GM18909 (cell line): ENCODE data around the gene PINLYP.
A peak's percentile ranks its signal among the peaks of the same experiment; 100 is the strongest.
"Not testable (repeated sequence)": the region's sequence is repeated elsewhere in the genome, so short reads cannot be mapped to it uniquely, and the experiment has no call there.

Experiments used
- ATAC-seq: cut with Tn5 transposase; IDR thresholded peaks from one replicate; pipeline ENCODE4 v1.9.1; 2021; ENCODE audit warnings: mild to moderate bottlenecking; ENCODE audit not compliant: unreplicated experiment, poor library complexity

Gene PINLYP

DNA sequence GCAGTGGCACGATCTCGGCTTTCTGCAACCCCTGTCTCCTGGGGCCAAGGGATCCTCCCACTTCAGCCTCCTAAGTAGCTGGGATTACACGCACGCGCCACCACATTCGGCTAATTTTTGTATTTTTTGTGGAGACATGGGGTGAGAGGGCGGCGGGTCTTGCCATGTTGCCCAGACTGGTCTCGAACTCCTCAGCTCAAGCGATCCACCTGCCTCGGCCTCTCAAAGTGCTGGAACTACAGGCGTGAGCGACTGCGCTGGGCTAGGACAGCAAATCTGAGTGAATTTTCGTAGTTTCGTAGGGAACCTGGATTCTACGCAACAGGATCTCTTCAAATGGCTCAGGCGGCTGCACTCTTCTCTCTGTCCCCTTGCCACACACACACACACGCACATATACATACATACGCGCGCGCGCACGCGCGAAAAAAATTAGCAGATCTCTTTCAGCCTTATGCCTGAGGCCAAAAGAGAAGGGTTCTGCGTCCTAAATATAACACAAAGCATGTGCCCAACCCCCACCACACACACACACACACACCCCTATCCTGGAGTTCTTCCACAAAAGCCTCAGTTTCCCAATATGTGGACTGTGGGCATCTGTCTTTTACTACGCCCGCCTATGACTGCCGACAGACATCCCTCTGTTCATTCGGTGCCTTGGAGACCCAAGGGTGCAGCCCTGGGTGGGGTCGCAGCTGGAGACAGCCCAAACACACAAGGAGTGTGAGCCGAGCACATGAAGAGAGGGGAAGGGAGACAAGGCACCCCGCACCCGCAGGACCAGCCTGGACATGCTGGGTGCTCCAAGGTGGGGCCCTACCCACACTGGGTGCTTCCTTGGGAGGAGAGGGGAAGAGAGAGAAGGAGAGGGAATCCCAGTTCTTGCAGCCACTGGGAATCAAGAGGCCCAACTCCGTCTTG, 616 bp downstream of the PINLYP start:
- no peak for ATAC-seq

GRCh38 chr19:43578787-43579186, 3.2 kb downstream of the PINLYP start:
- no peak for ATAC-seq

DNA sequence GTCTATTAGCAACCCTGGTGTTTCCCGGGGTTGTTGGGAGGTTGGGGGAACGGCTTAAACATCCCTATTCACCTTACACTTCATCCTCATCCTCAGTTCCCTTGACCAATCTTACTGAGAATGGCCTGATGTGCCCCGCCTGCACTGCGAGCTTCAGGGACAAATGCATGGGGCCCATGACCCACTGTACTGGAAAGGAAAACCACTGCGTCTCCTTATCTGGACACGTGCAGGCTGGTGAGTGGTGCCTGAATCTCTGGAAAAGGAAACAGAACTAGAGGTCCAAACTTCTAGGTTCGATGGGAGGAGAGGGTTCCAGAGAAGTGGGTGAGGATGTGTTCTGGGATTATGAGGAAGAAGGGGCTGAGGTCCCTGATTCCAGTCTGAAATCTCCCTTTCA, 5.9 kb downstream of the PINLYP start:
- no peak for ATAC-seq

DNA sequence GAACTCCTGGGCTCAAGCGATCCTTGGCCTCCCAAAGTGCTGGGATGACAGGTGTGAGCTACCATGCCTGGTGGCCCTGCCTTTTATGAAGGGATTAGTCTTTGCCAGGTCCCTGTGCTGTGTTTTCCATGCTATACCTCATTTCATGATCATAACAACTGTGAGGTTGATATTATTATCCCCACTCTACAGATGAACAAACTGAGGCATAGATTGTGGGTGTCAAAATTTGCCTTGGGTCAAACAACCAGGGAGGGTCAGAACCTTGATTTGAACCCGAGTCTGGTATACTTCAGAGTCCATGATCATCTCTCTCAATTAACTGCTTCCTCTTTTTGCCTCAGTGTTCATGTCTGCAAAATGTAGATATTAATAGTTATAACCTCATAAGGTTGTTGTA, 6.9 kb downstream of the PINLYP start:
- no peak for ATAC-seq

DNA sequence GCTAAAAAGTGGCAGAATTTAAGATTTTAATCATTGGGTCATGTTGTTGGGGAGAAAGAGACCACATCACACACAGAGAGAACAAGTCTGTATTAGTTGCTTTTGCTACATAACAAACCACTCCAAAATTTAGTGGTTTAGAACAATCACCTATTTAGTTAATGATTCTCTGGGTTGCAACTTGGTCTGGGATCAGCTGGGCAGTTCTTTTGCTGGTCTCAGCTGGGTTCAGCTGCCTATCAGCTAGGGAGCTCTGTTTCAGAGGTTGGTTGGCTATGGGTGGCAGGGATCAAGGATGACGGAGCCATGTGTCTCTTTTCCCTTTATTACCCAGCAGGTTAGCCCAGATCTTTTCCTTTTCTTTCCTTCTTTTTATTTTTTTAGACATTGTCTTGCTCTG, 8.9 kb downstream of the PINLYP start:
- peak; percentile 64 for ATAC-seq

GRCh38 chr19:43586346-43586745, 10.7 kb downstream of the PINLYP start:
- ATAC-seq, result no peak

GRCh38 chr19:43587029-43587428, 11.4 kb downstream of the PINLYP start:
- not testable (repeated sequence) for ATAC-seq

- ATAC-seq, result no peak
These were observed 13.7 kb downstream of the PINLYP start for GRCh38 chr19:43589277-43589676.

DNA sequence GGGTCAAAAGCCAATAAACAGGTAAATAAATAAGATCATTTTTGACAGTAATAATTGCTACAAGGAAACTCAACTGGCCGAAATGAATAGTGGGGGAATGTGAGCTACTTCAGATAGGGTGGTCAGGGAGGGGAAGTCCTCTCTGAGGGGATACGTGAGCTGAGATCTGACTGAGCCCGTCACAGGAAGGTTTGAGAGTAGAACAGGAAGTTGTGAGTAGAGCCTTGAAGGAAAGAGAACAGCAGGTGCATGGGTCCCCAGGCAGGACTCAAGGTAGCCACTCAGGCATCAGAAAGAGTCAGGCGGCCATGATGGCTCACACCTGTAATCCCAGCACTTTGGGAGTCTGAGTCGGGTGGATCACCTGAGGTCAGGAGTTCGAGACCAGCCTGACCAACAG, 14.1 kb downstream of the PINLYP start:
- ATAC-seq, result no peak

GRCh38 chr19:43591904-43592772, 16.5 kb downstream of the PINLYP start:
- no peak for ATAC-seq

DNA sequence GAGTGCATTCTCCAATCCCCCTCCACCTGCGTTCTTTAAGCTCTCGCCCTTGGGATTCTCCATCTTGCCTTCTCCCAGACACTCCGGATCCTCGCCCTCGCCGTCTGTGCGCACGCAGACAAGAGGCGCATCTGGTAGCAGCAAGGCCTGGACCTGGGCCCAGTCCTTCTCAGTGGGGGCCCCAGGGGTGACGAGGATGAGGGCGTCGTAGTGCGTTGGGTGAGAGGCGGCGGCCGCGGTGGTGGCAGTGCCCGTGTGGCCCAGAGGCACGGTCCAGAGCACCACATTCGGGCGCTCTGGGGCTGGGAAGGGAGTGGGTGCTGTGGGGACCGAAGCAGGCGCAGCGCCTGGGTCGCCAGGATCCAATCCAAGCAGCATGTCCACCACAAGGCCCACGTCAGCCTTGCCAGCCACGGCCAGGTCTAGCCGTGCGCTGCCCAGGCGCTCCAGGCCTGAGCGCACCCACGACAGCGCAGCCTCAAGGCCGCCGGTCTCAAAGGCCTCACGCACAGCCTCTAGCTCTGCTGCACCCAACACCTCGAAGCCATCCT, 17.3 kb downstream of the PINLYP start:
- ATAC-seq, result no peak

DNA sequence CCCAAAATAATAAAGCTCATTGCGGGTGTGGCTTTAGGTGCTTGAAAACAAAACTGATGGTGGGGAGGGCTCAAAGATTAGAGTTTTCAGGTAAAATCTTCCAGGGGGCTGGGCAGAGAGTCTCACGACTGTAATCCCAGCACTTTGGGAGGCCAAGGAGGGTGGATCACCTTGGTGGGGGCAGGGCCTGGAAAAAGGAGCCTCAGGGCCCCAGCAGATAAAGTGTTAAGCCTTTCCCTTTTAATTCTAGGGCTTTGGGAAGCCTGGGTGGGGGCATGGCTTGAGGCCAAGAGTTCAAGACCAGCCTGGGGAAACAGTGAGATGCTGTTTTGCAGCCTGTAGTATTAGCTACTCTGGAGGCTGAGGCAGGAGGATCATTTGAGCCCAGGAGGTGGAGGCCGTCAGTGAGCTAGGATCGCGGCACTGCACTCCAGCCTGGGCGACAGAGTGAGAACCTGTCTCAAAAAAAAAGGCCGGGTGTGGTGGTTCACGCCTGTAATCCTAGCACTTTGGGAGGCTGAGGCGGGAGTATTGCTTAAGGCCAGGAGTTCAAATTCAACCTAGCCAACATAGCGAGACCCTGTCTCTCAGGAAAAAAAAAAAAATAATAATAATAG, 18.6 kb downstream of the PINLYP start:
- no peak for ATAC-seq

DNA sequence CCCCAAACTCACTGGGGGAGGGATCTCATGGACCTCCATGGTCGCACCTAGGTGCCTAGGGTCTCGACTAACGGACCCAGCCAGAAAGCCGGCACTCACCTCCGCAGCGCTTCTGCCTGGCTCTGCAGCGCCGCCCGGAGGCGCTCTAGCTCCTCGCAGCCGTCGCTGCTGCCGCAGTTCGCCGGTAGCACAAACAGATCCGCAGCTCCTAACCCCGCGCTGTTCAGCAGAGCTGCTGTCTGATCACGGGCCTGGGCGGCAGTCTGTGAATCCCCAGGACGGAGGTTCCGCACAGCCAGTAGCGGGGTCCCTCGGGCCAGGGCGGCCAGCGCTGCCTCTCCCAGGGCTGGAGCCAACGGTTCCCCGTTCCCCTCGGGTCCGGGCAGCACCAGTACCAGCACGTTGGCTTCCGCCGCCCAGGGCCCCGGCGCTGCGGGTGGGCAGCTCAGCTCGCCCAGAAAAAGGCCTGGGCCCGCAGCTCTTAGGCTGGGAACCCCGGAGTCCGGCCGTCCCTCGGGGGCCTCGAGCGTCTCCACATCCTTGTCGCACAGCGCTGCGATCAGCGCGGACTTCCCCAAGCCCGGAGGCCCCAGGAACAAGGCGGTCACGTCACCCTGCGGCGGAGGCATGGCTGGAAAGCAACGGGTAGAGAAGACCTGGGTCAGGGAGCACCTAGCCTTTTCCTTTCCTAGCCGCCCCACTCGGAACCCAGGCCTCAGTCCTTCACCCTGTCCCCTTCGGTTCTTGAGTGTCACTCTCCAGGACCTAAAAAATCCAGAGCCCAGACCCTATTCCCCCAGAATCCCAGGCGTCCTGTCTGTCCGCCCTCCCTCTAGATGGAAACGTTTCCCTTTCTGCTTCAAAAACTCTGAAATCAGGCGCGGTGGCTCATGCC, 19.4 kb downstream of the PINLYP start:
- peak; percentile 24 for ATAC-seq

DNA sequence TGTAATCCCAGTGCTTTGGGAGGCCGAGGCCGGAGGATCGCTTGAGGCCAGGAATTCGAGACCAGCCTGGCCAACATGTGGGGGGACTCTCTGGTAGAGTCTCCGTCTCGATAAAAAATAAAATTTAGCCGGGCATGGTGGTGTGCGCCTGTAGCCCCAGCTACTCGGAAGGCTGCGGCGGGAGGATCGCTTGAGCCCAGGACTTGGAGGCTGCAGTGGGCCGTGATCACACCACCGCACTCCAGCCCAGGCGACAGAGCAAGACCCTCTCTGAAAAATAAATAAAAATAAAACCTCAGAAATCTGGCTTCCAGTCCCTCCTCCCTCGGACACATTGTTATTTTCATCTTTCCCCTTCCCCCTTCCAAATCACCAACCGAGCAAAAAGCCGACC, 20.0 kb downstream of the PINLYP start:
- ATAC-seq, result peak; percentile 7

DNA sequence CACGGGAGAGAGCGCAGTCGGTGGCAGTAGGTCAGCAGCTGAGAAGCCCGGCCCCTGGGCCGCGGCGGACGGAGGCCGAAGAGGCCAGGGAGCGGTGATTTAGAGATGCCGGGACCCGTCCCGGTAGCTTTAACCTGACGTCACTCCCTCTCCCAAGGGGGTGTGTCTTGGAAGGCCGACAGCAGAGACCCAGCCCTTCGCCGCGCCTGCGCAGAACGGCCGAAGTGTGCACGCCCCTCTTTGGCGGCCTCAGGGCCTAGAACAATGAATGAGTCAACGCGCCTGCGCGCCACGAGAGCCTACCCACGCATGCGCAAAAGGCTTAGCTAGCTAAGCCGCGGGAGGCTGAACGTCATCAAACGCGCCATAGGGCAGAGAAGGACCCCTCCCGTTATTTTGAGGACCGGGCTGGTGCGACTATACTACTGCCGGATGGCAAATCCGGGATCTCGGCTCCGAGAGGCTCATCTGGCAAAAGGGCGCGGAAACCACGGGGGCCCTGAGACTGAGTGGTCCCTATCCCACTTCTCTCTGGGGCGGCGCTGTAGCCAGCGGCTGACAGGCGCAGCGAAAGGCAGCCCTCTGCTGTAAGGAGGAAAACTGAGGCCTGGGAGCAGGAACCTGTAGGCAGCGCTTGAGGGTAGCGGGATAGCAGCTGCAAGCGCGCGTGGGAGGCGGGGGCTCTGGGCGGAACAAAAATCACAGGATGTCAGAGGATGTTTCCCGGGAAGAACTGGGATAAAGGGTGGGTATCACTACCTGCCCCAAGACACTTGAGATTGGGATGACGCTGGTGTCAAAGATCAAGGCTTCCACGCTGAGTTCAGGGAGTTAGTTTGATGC, 20.6 kb downstream of the PINLYP start, which contains the start of the genes IRGQ and ZNF576:
IRGQ (minus strand) TSS at position 136 of the 843 bp plus-strand sequence. CDS start 796 bp downstream, outside the sequence.
ZNF576 (plus strand) TSS at position 597 of the 843 bp plus-strand sequence. CDS start 514 bp downstream, outside the sequence.
- ATAC-seq, result peak; percentile 84

DNA sequence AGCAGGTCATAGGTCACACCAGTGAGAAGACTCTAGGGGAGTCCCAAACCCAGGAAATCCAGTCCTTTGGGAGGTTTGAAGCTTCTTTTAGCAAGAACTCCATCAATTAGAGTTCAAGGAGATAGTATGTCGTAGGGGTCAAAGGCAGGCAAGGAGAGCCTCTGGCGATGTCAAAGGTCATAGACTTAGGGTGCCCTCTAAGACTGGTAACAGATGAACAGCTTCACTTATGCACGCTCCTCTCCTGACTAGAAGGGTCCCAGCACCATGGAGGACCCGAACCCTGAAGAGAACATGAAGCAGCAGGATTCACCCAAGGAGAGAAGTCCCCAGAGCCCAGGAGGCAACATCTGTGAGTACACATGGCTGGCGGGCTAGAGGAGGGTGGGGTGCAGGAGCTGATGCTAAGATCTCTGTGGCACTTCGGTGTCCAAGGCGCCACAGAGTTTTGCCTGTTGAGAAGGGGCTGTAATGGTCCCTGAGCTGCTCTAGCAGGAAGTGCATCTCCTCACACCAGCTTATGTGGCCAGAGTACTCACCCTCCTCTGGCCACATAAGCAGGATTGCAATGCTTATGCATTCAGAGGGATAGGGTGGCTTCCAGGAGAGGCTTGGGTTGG, 21.4 kb downstream of the PINLYP start:
- ATAC-seq, result no peak

DNA sequence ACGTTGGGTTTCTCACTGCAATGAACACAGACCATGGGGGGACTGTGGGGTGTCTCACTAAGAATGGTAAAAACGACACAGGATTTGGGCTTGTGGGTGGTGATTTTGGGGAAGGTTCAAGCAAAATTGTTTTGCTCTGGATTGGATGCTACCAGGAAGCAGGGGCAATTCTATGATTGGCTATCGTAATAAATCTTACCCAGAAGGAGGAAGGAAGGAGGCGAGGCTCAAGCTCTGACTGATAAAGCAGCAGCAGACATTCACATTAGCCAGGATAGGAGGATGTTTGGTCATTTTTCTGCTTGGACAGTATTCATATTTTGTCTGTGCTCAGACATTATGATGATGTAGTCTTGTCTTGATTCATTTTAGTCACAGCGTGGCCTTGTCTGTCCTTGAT, 22.3 kb downstream of the PINLYP start:
- no peak for ATAC-seq
